A549 (cell line): ENCODE results near the gene ALPP. TPM values are rescaled to one million over a fixed set of nuclear protein-coding genes. Genes with fewer than 3 reads are reported as not detected.

Experiments
- ATAC-seq, 2 experiments: fragments of 200-7000 bp in 1 of 2; fragments of >200 bp in 1 of 2; cut with Nextera tagmentation in 1 of 2; cut with Tn5 transposase in 1 of 2; 3 replicates each; pipeline versions ENCODE4 v1.8.0 to v1.9.1; 2018 to 2020; ENCODE audit warnings: mild to moderate bottlenecking in 1 of 2, moderate library complexity in 1 of 2
- CTCF ChIA-PET: fragments of 300-600 bp; sonication (Branson Sonifier 250); formaldehyde crosslinking; extraction: SDS; loops from one replicate; lab custom pipeline; 2021; ENCODE audit warnings: antibody characterized with exemption, inconsistent platforms; lab: Yijun Ruan, JAX
- POLR2A ChIA-PET: fragments of 350-600 bp; formaldehyde crosslinking; extraction: SDS; loops from one replicate; lab custom pipeline; 2021; ENCODE audit warnings: antibody characterized with exemption, inconsistent platforms; lab: Yijun Ruan, JAX
- DNase-seq, 2 experiments: peaks; one replicate each; pipeline versions ENCODE4 v3.0.0 to v3.0.0-alpha.2; 2011 to 2016; ENCODE audit warnings: low read depth in 1 of 2, low spot score in 1 of 2
- FAIRE-seq: peaks from 2 replicates; lab custom pipeline; 2011; peaks lifted over from hg19 to GRCh38; lab: Jason Lieb, UNC
- H3K27ac ChIP-seq, 2 experiments: fragments of >200 bp; sonication (Bioruptor Twin); formaldehyde crosslinking; 3 replicates each; pipeline ENCODE4 v1.5.1; 2016 to 2017
- H3K4me1 ChIP-seq: fragments of >200 bp; sonication (Bioruptor Twin); formaldehyde crosslinking; 3 replicates; pipeline ENCODE4 v1.6.1; 2016
- H3K4me2 ChIP-seq: fragments of >200 bp; sonication (Bioruptor Twin); formaldehyde crosslinking; 3 replicates; pipeline ENCODE4 v1.6.1; 2016
- H3K4me3 ChIP-seq: fragments of >200 bp; sonication (Bioruptor Twin); formaldehyde crosslinking; 3 replicates; pipeline ENCODE4 v1.5.1; 2016
- H3K9me3 ChIP-seq: fragments of >200 bp; sonication (Bioruptor Twin); formaldehyde crosslinking; 3 replicates; pipeline ENCODE4 v1.6.1; 2016
- ATOH8 ChIP-seq: fragments of 250-450 bp; sonication (Bioruptor Pico); IDR thresholded peaks from 2 replicates; pipeline ENCODE4 v1.5.0; 2020; ENCODE audit warnings: low read depth, mild to moderate bottlenecking, moderate library complexity
- CBX8 ChIP-seq: fragments of 200-600 bp; sonication (generic); IDR thresholded peaks from 2 replicates; pipeline ENCODE4 v1.6.1; 2016
- CEBPB ChIP-seq, 2 experiments: fragments of >200 bp in 1 of 2; sonication (Bioruptor Twin) in 1 of 2; formaldehyde crosslinking in 1 of 2; IDR thresholded peaks; 2 replicates each; pipeline ENCODE4 v1.6.1; 2012 to 2016
- CHD2 ChIP-seq: fragments of 150-350 bp; IDR thresholded peaks from 2 replicates; pipeline ENCODE4 v1.6.1; 2014; ENCODE audit warnings: low read length; ENCODE audit not compliant: partially characterized antibody
- EHF ChIP-seq: fragments of 250-450 bp; sonication (Bioruptor Pico); IDR thresholded peaks from 2 replicates; pipeline ENCODE4 v1.5.0; 2020; ENCODE audit warnings: mild to moderate bottlenecking
- EHMT2 ChIP-seq: fragments of 200-600 bp; sonication (generic); IDR thresholded peaks from 2 replicates; pipeline ENCODE4 v1.6.1; 2016; ENCODE audit warnings: antibody characterized with exemption, low read depth, mild to moderate bottlenecking, moderate library complexity
- EP300 ChIP-seq, 2 experiments: fragments of >200 bp; sonication (Bioruptor Twin); formaldehyde crosslinking; IDR thresholded peaks; 2 replicates in 1 of 2; 3 replicates in 1 of 2; pipeline ENCODE4 v1.6.1; 2016 to 2017
- FOSL2 ChIP-seq, 2 experiments: fragments of 450-650 bp in 1 of 2; fragments of >200 bp in 1 of 2; sonication (Bioruptor Twin) in 1 of 2; formaldehyde crosslinking; IDR thresholded peaks; 2 replicates each; pipeline versions ENCODE4 v1.5.0 to v1.6.1; 2016 to 2020; ENCODE audit warnings: mild to moderate bottlenecking in 1 of 2, moderate library complexity in 1 of 2
- FOXS1 ChIP-seq: fragments of 250-450 bp; sonication (Bioruptor Pico); IDR thresholded peaks from 2 replicates; pipeline ENCODE4 v1.5.0; 2020; ENCODE audit warnings: mild to moderate bottlenecking, moderate library complexity
- HEYL ChIP-seq: fragments of 250-450 bp; sonication (Bioruptor Pico); IDR thresholded peaks from 2 replicates; pipeline ENCODE4 v1.8.0; 2021; ENCODE audit warnings: mild to moderate bottlenecking, moderate library complexity
- KDM5A ChIP-seq: fragments of 200-600 bp; sonication (generic); IDR thresholded peaks from 2 replicates; pipeline ENCODE4 v1.6.1; 2016; ENCODE audit warnings: antibody characterized with exemption, mild to moderate bottlenecking
- MAFK ChIP-seq: fragments of 450-650 bp; IDR thresholded peaks from 2 replicates; pipeline ENCODE4 v1.6.1; 2014; ENCODE audit not compliant: partially characterized antibody
- NPAS2 ChIP-seq: fragments of 250-450 bp; sonication (Bioruptor Pico); IDR thresholded peaks from 2 replicates; pipeline ENCODE4 v1.8.0; 2022; ENCODE audit warnings: mild to moderate bottlenecking, moderate library complexity, borderline replicate concordance
- PHF8 ChIP-seq: fragments of 200-600 bp; sonication (generic); IDR thresholded peaks from 2 replicates; pipeline ENCODE4 v1.6.1; 2016; ENCODE audit warnings: low read depth, mild to moderate bottlenecking, antibody characterized with exemption, moderate library complexity, borderline replicate concordance
- RAD21 ChIP-seq, 2 experiments: fragments of >200 bp in 1 of 2; sonication (Bioruptor Twin) in 1 of 2; formaldehyde crosslinking in 1 of 2; IDR thresholded peaks in 1 of 2; conservative IDR thresholded peaks in 1 of 2; 2 replicates in 1 of 2; 3 replicates in 1 of 2; pipeline ENCODE4 v1.6.1; 2012 to 2018; ENCODE audit warnings: inconsistent platforms in 1 of 2
- RARB ChIP-seq: fragments of 250-450 bp; sonication (Bioruptor Pico); IDR thresholded peaks from 2 replicates; pipeline ENCODE4 v1.8.0; 2021; ENCODE audit warnings: mild to moderate bottlenecking, moderate library complexity
- RNF2 ChIP-seq: fragments of 200-600 bp; sonication (generic); IDR thresholded peaks from 2 replicates; pipeline ENCODE4 v1.6.1; 2016; ENCODE audit warnings: low read depth, mild to moderate bottlenecking, antibody characterized with exemption, moderate library complexity, borderline replicate concordance
- TP53 ChIP-seq: fragments of 250-450 bp; sonication (Bioruptor Pico); IDR thresholded peaks from 2 replicates; pipeline ENCODE4 v1.5.0; 2021; ENCODE audit warnings: mild to moderate bottlenecking, moderate library complexity
- USF2 ChIP-seq: fragments of 450-650 bp; IDR thresholded peaks from 2 replicates; pipeline ENCODE4 v1.6.1; 2014; ENCODE audit warnings: antibody characterized with exemption
- WGBS: methylation state at CpG from one replicate; pipeline ENCODE4 v1.1.6; 2017; ENCODE audit errors: missing lambda C conversion rate; 5-methylcytosine and 5-hydroxymethylcytosine counted together
- polyA plus RNA-seq, 4 experiments: library from polyadenylated mRNA; depleted of rRNA in 3 of 4; stranded (reverse); fragments of >200 nt; fragmentation: RNase III in 1 of 4; extraction: RNeasy Plus Mini Kit Qiagen cat#74134 plus additional on column Dnase treatment in 1 of 4; gene quantifications; 2 replicates in 3 of 4; 3 replicates in 1 of 4; pipeline ENCODE4 v1.2.3, GENCODE V29; 2011 to 2017

The ALPP gene
- polyA plus RNA-seq, 2 of the 4 experiments (the other 2 are of a cell fraction), result 0.10 to 0.31 TPM

DNA sequence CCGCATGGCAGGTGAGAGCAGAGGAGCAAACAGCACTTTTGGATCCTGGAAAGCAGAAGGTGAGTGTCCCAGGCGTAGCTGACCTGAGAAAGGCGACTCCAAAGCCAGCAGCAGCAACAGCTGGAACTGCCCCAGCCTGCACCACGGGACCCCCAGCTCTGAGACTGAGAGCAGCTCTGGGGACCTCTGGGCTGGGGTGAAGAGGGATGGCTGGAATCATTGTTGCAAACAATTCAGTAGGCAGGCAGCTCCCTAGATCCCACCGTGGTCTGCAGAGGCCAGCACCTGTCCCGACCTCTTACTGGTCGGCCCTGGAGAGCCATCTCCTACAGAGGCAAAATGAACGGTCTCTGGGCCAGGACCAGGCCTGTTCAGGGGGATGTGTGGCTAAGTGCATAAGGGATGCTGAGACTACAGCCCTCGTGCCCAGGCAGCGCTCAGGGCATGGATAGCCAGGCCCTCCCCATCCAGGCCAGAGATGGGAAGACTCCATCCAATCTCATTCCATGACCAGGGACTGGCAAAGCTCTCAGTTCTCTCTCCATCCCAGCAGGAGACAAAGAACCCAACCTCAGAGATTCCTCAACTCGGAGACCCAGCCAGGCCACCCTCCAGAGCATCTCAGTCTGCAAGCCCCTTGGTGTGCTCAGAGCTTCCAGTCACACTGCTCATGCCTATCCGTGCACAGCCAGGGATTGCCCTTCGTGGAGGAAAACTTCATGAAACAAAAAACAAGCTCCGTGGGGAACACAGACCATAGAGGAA is 38.2 kb upstream of the ALPP start:
- ChIA-PET CTCF (interaction anchor here (0.7 to 4.2 kb wide), 11 partner anchors 9 to 439 kb away, joined by 3 to 19 read pairs (median 6); no protein-coding TSS in a partner anchor), POLR2A (no interaction called here)
- TF ChIP-seq HEYL, result no peak
- TF ChIP-seq NPAS2 (CRISPR knock-in tag), result no peak
- no peak for TF ChIP-seq PHF8
- no peak for TF ChIP-seq TP53 (CRISPR knock-in tag)
- no peak for TF ChIP-seq FOSL2 (IDR thresholded peaks at IDR 0.05)
- TF ChIP-seq FOSL2 (CRISPR knock-in tag; IDR thresholded peaks at IDR 0.05), result no peak
- ATAC-seq (no peak), DNase-seq (no peak), FAIRE-seq (no peak)
- no peak overlapping the region for H3K4me2 ChIP-seq
- H3K9me3 ChIP-seq, result no peaks in the 10 kb centered on the region
- no peaks in the 10 kb centered on the region for H3K4me1 ChIP-seq
- no peak overlapping the region for H3K27ac ChIP-seq
- WGBS, result 94% methylated on average over 14 of the region's 14 CpGs
- H3K4me3 ChIP-seq, result no peak overlapping the region

GRCh38 chr2:232341061-232341738 is 37.4 kb upstream of the ALPP start:
- ATAC-seq, result no peak
- Histone ChIP-seq H3K27ac (no peak overlapping the region), H3K4me2 (no peak overlapping the region), H3K9me3 (no peaks in the 10 kb centered on the region), H3K4me1 (no peaks in the 10 kb centered on the region), H3K4me3 (no peak overlapping the region)
- POLR2A ChIA-PET, result no interaction called here
- DNase-seq, result no peak
- CTCF ChIA-PET, result interaction anchor here (0.7 to 4.2 kb wide), 13 partner anchors 8 to 440 kb away, joined by 3 to 19 read pairs (median 4); no protein-coding TSS in a partner anchor
- WGBS, result 91% methylated on average over 17 of the region's 17 CpGs
- FAIRE-seq, result no peak
- TF ChIP-seq USF2 (no peak), KDM5A (no peak), ATOH8 (CRISPR knock-in tag) (no peak), CEBPB (IDR thresholded peaks at IDR 0.05) (no peak), MAFK (peak; percentile 80), RAD21 (conservative IDR thresholded peaks at IDR 0.05 in 1 of 2, IDR thresholded peaks at IDR 0.05 in 1 of 2) (no peak), RARB (no peak)

DNA sequence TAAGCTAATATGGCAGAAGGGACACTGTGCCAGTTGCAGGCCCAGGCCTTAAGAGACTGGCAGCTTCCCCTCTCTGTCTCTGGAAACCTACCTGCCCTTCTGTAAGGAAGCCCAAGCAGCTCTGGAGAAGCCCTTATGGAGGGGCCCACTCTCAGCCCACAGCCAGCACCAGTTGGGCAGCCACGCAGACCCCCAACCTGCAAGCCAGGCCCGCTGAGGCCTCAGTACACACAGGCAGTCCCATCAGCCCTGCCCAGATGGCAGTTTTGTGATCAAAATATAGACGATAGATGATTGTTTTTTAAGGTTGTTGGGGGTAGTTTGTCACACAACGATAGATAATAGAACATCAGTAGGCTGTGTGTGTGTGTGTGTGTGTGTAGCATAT is 36.8 kb upstream of the ALPP start:
- TF ChIP-seq EHF (CRISPR knock-in tag) (no peak), EHMT2 (no peak), CHD2 (no peak), FOXS1 (CRISPR knock-in tag) (no peak), RNF2 (no peak), MAFK (no peak), CBX8 (no peak), EP300 (IDR thresholded peaks at IDR 0.05) (no peak)
- H3K4me3 ChIP-seq, result no peak overlapping the region
- ATAC-seq (no peak), DNase-seq (no peak), FAIRE-seq (no peak)
- no peak overlapping the region for H3K4me2 ChIP-seq
- no peak overlapping the region for H3K27ac ChIP-seq
- ChIA-PET CTCF (interaction anchor here (0.8 to 4.2 kb wide), 7 partner anchors 8 to 435 kb away, joined by 3 to 19 read pairs (median 4); no protein-coding TSS in a partner anchor), POLR2A (no interaction called here)
- WGBS, result 94% methylated on average over 4 of the region's 4 CpGs
- no peaks in the 10 kb centered on the region for H3K9me3 ChIP-seq
- no peaks in the 10 kb centered on the region for H3K4me1 ChIP-seq
